Measurements from ENCODE around the gene PROB1. TPM values are rescaled to one million over a fixed set of nuclear protein-coding genes. Genes with fewer than 3 reads are reported as not detected.

PROB1 gene
- total and polyA plus RNA-seq, 9 of the 15 experiments (the other 6 are each of a cell fraction or from before 2014, with no cell fraction given), result 0.01 to 1.8 (median 0.47) TPM

DNA sequence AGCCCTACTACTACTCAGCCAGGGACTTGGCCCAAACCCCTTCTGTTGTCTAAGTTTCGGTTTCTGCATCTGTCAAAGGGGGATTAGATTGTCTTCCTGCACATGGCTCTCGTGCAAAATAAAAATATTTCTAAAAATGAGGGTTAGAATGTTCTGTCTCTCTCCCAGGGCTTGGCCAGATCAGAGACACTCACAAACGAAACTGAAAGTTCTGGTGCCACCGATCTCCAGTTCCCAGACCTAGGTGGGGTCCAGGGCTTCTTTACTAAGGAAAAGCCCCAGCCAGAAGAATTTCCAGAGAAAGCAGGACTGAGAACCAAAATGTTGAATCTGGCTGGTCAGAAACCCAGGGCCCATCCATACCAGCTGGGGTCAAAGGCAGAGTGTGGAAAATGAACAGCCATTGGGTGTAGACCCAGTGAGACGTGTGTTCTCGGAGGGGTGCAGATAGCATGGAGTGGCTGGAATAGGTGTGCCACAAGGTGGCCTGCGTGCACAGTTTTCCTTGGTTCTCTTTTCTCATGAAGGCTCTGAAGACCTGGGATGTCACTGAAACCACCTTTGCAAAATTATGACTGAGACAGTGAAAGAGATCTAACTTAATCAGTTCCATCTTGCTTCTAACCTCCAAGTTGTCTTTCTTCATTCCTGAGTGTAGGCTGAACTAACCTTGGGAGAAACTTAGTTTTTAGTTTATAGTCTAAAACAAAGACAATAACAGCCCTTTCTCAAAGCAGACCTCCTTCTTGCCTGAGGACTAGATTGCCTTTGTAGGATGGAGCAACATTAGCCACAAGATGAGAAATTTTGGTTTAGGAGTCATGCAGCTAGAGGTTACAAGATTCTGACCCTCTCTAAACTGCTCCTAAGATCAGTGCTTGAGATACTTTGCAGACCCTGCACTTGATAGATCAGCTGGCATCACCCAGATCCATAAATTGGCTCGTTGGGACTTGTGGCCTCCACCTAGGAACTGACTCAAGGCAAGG is 9.5 kb downstream of the PROB1 start (continued):
- TF ChIP-seq, protein P1, sequence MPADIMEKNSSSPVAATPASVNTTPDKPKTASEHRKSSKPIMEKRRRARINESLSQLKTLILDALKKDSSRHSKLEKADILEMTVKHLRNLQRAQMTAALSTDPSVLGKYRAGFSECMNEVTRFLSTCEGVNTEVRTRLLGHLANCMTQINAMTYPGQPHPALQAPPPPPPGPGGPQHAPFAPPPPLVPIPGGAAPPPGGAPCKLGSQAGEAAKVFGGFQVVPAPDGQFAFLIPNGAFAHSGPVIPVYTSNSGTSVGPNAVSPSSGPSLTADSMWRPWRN (IDR thresholded peaks at IDR 0.05; ENCODE audit: low read depth), result 0 out of 2 replicates have a peak, but pooled peaks have one; percentile 5
- TF ChIP-seq, protein P2, sequence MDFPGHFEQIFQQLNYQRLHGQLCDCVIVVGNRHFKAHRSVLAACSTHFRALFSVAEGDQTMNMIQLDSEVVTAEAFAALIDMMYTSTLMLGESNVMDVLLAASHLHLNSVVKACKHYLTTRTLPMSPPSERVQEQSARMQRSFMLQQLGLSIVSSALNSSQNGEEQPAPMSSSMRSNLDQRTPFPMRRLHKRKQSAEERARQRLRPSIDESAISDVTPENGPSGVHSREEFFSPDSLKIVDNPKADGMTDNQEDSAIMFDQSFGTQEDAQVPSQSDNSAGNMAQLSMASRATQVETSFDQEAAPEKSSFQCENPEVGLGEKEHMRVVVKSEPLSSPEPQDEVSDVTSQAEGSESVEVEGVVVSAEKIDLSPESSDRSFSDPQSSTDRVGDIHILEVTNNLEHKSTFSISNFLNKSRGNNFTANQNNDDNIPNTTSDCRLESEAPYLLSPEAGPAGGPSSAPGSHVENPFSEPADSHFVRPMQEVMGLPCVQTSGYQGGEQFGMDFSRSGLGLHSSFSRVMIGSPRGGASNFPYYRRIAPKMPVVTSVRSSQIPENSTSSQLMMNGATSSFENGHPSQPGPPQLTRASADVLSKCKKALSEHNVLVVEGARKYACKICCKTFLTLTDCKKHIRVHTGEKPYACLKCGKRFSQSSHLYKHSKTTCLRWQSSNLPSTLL (IDR thresholded peaks at IDR 0.05), result no peak
- TF ChIP-seq, protein P3, sequence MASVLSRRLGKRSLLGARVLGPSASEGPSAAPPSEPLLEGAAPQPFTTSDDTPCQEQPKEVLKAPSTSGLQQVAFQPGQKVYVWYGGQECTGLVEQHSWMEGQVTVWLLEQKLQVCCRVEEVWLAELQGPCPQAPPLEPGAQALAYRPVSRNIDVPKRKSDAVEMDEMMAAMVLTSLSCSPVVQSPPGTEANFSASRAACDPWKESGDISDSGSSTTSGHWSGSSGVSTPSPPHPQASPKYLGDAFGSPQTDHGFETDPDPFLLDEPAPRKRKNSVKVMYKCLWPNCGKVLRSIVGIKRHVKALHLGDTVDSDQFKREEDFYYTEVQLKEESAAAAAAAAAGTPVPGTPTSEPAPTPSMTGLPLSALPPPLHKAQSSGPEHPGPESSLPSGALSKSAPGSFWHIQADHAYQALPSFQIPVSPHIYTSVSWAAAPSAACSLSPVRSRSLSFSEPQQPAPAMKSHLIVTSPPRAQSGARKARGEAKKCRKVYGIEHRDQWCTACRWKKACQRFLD (CRISPR knock-in tag; IDR thresholded peaks at IDR 0.05), result no peak
- TF ChIP-seq ZNF785 (CRISPR knock-in tag; IDR thresholded peaks at IDR 0.05), result no peak
- TF ChIP-seq, protein P4, sequence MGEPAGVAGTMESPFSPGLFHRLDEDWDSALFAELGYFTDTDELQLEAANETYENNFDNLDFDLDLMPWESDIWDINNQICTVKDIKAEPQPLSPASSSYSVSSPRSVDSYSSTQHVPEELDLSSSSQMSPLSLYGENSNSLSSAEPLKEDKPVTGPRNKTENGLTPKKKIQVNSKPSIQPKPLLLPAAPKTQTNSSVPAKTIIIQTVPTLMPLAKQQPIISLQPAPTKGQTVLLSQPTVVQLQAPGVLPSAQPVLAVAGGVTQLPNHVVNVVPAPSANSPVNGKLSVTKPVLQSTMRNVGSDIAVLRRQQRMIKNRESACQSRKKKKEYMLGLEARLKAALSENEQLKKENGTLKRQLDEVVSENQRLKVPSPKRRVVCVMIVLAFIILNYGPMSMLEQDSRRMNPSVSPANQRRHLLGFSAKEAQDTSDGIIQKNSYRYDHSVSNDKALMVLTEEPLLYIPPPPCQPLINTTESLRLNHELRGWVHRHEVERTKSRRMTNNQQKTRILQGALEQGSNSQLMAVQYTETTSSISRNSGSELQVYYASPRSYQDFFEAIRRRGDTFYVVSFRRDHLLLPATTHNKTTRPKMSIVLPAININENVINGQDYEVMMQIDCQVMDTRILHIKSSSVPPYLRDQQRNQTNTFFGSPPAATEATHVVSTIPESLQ (CRISPR knock-in tag; IDR thresholded peaks at IDR 0.05), result no peak
- TF ChIP-seq ZNF224 (CRISPR knock-in tag; IDR thresholded peaks at IDR 0.05), result no peak
- TF ChIP-seq MCM3 (IDR thresholded peaks at IDR 0.05), result no peak
- TF ChIP-seq SIN3A (IDR thresholded peaks at IDR 0.05; ENCODE audit: borderline replicate concordance in 2 of 2, control insufficient read depth in 1 of 2, low read depth in 2 of 2, low read length in 2 of 2), result no peak
- no peak for TF ChIP-seq NFE2L1 (tag; IDR thresholded peaks at IDR 0.05; ENCODE audit: borderline replicate concordance, low read depth)
- TF ChIP-seq, protein P5, sequence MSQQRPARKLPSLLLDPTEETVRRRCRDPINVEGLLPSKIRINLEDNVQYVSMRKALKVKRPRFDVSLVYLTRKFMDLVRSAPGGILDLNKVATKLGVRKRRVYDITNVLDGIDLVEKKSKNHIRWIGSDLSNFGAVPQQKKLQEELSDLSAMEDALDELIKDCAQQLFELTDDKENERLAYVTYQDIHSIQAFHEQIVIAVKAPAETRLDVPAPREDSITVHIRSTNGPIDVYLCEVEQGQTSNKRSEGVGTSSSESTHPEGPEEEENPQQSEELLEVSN (IDR thresholded peaks at IDR 0.05; ENCODE audit: borderline replicate concordance in 1 of 2, extremely low read depth in 1 of 2, insufficient read depth in 1 of 2, insufficient read length in 1 of 2, low read depth in 1 of 2, low read length in 1 of 2, poor library complexity in 1 of 2, severe bottlenecking in 1 of 2), result no peak
- no peak for TF ChIP-seq CBX8 (IDR thresholded peaks at IDR 0.05; ENCODE audit: borderline replicate concordance, extremely low read depth, low read depth, low read length, poor library complexity, severe bottlenecking)
- TF ChIP-seq, protein P6, sequence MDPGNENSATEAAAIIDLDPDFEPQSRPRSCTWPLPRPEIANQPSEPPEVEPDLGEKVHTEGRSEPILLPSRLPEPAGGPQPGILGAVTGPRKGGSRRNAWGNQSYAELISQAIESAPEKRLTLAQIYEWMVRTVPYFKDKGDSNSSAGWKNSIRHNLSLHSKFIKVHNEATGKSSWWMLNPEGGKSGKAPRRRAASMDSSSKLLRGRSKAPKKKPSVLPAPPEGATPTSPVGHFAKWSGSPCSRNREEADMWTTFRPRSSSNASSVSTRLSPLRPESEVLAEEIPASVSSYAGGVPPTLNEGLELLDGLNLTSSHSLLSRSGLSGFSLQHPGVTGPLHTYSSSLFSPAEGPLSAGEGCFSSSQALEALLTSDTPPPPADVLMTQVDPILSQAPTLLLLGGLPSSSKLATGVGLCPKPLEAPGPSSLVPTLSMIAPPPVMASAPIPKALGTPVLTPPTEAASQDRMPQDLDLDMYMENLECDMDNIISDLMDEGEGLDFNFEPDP (CRISPR knock-in tag; IDR thresholded peaks at IDR 0.05), result no peak
- TF ChIP-seq ZNF324 (CRISPR knock-in tag; IDR thresholded peaks at IDR 0.05), result no peak
